Measurements from ENCODE around the gene HIP1. TPM values are rescaled to one million over a fixed set of nuclear protein-coding genes. Genes with fewer than 3 reads are reported as not detected.

HIP1 gene
- total RNA-seq, 1 donor from 2014 or later: 17.7 TPM

DNA sequence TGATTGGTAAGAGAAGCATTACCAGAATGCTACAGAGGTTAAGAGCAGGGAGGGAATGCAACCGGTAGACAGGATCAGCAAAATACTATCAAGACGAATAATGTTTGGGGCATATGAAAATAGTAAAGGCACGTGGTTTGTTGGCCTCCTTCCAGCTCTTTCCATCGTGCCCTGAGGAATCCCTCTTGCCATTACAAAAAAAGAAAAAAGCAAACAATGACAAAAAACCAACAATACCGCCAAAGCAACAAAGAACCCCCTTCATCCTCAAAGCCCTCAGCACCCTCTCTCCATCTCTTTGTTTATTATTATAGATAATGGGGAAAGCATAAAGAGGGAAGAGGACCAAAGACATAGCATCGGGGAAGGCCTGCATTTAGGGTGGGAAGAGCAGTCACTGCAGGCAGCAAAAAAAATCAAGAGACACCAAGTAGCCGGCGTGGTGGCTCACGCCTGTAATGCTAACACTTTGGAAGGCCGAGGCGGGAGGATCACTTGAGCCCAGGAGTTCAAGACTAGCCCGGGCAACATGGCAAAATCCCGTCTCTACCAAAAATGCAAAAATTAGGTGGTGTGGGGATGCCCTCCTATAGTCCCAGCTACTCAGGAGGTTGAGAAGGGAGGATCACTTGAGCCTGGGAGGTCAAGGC, 78.0 kb downstream of the HIP1 start:
- intact Hi-C loops (cut with DNase I): no loop called here
- H3K27ac ChIP-seq: no peak overlapping the region
- no peaks in the 10 kb centered on the region for H3K36me3 ChIP-seq
- DNase-seq (ENCODE audit: extremely low spot score in 2 of 2): no peak
- H3K4me3 ChIP-seq: no peak overlapping the region
- TF ChIP-seq POLR2A (IDR thresholded peaks at IDR 0.05) (no peak), POLR2AphosphoS5 (IDR thresholded peaks at IDR 0.05; ENCODE audit: insufficient read depth in 1 of 2, low read depth in 1 of 2) (no peak)
- TF ChIP-seq, protein P1, sequence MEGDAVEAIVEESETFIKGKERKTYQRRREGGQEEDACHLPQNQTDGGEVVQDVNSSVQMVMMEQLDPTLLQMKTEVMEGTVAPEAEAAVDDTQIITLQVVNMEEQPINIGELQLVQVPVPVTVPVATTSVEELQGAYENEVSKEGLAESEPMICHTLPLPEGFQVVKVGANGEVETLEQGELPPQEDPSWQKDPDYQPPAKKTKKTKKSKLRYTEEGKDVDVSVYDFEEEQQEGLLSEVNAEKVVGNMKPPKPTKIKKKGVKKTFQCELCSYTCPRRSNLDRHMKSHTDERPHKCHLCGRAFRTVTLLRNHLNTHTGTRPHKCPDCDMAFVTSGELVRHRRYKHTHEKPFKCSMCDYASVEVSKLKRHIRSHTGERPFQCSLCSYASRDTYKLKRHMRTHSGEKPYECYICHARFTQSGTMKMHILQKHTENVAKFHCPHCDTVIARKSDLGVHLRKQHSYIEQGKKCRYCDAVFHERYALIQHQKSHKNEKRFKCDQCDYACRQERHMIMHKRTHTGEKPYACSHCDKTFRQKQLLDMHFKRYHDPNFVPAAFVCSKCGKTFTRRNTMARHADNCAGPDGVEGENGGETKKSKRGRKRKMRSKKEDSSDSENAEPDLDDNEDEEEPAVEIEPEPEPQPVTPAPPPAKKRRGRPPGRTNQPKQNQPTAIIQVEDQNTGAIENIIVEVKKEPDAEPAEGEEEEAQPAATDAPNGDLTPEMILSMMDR (IDR thresholded peaks at IDR 0.05): no peak
- H3K9me3 ChIP-seq: no peaks in the 10 kb centered on the region
- H3K4me1 ChIP-seq: no peaks in the 10 kb centered on the region
- H3K27me3 ChIP-seq: no peaks in the 10 kb centered on the region

DNA sequence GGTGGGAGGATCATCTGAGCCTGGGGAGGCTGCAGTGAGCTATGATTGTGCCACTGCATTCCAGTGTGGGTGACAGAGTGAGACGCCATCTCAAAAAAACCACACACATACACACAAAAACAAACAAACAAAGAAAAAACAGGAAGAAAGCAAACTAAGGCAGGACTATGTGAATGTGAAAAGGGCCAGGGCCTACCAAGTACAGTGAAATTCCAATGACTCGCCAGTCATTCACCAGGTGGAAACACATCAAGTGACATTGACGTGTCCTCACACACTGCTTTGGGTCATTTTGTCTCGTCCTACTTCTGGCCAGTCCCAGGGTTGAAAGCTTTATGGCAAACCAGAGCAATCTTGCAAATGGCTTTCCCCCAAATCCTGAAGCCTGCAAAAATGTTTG, 79.9 kb downstream of the HIP1 start:
- H3K4me3 ChIP-seq: no peak overlapping the region
- TF ChIP-seq POLR2A (IDR thresholded peaks at IDR 0.05) (no peak), POLR2AphosphoS5 (IDR thresholded peaks at IDR 0.05; ENCODE audit: insufficient read depth in 1 of 2, low read depth in 1 of 2) (no peak)
- TF ChIP-seq, protein P1 (IDR thresholded peaks at IDR 0.05): no peak
- no peaks in the 10 kb centered on the region for H3K9me3 ChIP-seq
- intact Hi-C loops (cut with DNase I): no loop called here
- no peaks in the 10 kb centered on the region for H3K36me3 ChIP-seq
- no peaks in the 10 kb centered on the region for H3K27me3 ChIP-seq
- no peak for DNase-seq (ENCODE audit: extremely low spot score in 2 of 2)
- no peaks in the 10 kb centered on the region for H3K4me1 ChIP-seq
- H3K27ac ChIP-seq: no peak overlapping the region

DNA sequence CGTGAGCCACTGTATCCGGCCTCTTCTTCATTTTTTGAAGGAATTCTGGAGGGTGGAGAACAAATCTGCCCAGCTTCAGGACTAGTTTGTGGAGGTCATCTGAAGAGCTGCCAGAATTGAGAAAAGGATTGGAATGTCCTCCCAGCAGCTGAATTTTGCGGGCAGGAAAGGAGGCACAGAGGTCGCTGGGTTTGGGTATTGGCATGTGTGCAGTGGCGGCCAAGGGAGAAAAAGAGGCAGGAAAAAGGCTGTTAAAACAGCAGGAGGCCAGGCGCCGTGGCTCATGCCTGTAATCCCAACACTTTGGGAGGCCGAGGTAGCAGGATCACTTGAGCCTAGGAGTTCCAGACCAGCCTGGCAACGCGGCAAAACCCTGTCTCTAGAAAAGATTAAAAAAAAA, 80.4 kb downstream of the HIP1 start:
- Histone ChIP-seq H3K4me3 (no peak overlapping the region), H3K27ac (no peak overlapping the region), H3K4me1 (no peaks in the 10 kb centered on the region), H3K36me3 (no peaks in the 10 kb centered on the region), H3K27me3 (no peaks in the 10 kb centered on the region), H3K9me3 (no peaks in the 10 kb centered on the region)
- intact Hi-C loops (cut with DNase I): no loop called here
- no peak for TF ChIP-seq POLR2AphosphoS5 (IDR thresholded peaks at IDR 0.05; ENCODE audit: insufficient read depth in 1 of 2, low read depth in 1 of 2)
- TF ChIP-seq, protein P1 (IDR thresholded peaks at IDR 0.05): no peak
- no peak for TF ChIP-seq POLR2A (IDR thresholded peaks at IDR 0.05)
- DNase-seq (ENCODE audit: extremely low spot score in 2 of 2): no peak

DNA sequence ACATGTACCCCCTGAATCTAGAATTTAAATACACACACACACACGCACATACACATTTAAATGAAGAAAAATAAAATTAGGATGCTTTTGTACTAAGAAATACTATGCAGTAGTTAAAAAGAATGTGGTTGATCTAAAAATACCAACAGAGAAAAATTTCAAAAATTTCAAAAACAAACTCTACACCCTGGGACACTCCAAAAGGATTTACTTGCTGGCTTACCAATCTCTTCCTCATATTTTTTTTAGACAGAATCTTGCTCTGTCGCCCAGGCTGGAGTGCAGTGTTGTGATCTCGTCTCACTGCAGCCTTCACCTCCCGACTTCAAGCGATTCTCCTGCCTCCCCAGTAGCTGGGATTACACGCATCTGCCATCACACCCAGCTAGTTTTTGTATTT, 80.9 kb downstream of the HIP1 start:
- H3K4me1 ChIP-seq: no peaks in the 10 kb centered on the region
- H3K27ac ChIP-seq: no peak overlapping the region
- H3K36me3 ChIP-seq: no peaks in the 10 kb centered on the region
- DNase-seq (ENCODE audit: extremely low spot score in 2 of 2): no peak
- H3K27me3 ChIP-seq: no peaks in the 10 kb centered on the region
- H3K4me3 ChIP-seq: no peak overlapping the region
- intact Hi-C loops (cut with DNase I): no loop called here
- TF ChIP-seq POLR2AphosphoS5 (IDR thresholded peaks at IDR 0.05; ENCODE audit: insufficient read depth in 1 of 2, low read depth in 1 of 2): no peak
- TF ChIP-seq, protein P1 (IDR thresholded peaks at IDR 0.05): no peak
- TF ChIP-seq POLR2A (IDR thresholded peaks at IDR 0.05): no peak
- no peaks in the 10 kb centered on the region for H3K9me3 ChIP-seq

DNA sequence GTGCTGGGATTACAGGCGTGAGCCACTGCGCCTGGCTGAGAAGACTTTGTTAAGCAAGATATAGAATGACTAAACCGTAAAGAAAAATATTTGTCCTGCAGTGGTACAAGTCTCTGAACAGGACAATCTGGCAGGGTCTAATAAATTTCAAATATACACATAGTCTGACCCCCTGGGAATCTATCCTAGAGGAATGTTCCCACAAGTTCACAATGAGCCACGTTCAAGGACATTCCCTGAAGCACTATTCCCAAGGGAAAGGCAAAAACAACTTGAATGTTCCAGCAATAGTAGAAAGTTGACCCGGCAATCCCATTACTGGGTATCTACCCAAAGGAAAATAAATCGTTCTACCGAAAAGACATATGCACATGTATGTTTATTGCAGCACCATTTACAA, 82.0 kb downstream of the HIP1 start:
- no peak for DNase-seq (ENCODE audit: extremely low spot score in 2 of 2)
- Histone ChIP-seq H3K4me1 (no peaks in the 10 kb centered on the region), H3K4me3 (no peak overlapping the region), H3K27me3 (no peaks in the 10 kb centered on the region), H3K36me3 (no peaks in the 10 kb centered on the region), H3K9me3 (no peaks in the 10 kb centered on the region), H3K27ac (no peak overlapping the region)
- intact Hi-C loops (cut with DNase I): no loop called here
- TF ChIP-seq, protein P1 (IDR thresholded peaks at IDR 0.05): no peak
- no peak for TF ChIP-seq POLR2A (IDR thresholded peaks at IDR 0.05)
- TF ChIP-seq POLR2AphosphoS5 (IDR thresholded peaks at IDR 0.05; ENCODE audit: insufficient read depth in 1 of 2, low read depth in 1 of 2): no peak
